ENCODE measurements around the gene FGF14.

- TF ChIP-seq CTCF (IDR thresholded peaks at IDR 0.05), result no peak
- TF ChIP-seq POLR2A (IDR thresholded peaks at IDR 0.05), result no peak
Observed at GRCh38 chr13:101896541-101896940, 505.3 kb downstream of the FGF14 start.

All from lower leg skin (tissue), 3 donors.